NAMALWA (cell line): ENCODE results near the gene LY6G5C.

Experiments
- DNase-seq: peaks from one replicate; pipeline ENCODE4 v3.0.0-alpha.2; 2015; ENCODE audit warnings: low spot score

LY6G5C gene

DNA sequence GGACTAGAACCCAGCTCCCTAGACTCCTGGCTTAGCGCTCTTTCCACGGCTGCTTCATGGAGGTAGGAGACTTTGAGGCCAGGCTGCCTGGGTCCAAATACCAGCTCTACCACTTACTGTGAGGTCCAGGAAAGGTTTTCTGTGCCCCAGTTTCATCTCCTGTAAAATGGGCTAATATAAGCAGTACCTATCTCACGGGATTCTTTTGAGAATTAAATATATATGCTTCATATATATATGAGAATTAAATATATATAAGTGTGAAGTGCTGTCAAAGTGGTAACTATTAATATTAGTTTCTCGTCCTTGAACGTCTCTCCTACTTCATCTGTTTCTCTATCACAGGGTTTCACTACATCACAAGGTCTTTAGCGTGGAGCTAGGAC lies 10.2 kb upstream of the LY6G5C start:
- DNase-seq, result no peak

DNA sequence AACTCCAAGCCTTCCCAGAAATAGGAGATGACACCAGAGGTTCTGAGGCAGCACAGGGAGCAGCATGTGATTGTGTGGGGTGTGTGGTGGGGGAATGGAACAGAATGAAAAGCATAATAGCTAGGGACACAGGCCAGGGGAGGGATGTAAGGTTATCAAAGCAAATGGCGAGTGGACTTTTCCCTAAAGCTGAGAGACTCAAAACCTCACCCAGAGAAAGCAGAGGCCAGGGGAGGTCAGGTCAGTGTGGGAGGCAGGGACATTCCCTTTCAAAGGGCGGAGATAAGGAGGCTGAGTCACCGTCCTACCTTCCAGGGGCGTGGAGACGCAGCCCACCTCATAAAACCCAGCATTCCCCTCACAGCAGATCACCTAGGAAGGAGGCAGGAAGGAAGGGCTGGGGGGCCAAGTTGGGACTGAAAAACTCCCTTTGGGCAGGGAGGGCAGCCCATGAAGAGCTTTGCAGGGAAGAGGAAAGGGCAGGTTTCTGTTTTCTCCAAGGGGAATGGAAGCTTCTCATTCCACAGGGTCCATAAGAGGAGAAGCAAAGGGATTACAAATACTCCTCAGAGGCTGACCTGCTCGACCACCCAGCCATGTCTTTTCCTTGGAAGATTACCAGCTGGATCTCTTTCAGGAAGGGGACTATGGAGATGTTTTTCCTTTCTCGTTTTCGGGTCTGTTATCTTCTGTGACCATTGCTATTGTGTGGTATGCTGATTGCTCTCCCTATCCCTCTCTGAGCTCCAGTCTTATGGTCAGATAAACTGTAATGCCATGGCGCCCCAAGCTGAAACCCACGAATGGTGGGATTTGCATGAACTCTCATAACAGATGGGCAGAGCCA lies 9.6 kb upstream of the LY6G5C start:
- no peak for DNase-seq

DNA sequence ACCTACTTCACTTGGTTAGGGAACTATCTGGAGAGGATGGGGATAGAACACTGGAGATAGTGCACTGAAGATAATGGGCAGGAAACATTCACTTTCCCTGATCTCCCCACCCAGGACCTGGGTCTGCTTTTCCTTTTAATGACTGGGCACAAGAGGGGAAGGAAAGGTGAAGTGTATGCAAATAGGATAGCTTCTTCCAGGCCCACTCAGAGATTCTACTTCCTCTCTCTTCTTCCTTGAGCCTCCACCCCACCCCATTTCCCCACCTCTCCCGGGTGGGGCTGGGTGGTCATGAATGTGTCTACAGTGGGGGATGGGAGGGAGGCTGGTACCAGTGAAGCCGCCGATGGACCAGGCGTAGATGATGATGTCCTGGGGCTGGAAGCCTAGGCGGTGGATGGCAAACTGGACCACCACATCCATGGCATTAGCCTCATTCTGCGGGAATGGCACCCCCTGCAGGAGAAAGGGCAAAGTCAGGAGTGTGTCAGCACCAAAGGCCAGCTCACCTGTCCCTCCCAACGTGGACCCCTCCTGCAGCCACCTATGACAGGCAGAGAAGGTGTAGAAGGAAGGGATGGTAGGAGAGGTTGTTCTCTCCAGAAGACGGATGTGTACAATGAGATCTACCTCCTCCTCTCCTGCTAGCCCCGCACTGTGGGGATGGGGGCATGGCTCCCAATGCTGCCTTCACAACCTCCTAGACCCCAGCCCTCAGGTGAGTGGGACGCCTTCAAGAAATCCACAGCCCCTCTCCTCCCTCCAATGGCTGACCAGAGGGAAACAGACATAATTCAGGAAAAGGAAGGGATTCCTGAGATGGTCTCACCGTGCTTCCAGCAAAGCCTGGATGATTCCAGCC lies 8.6 kb upstream of the LY6G5C start:
- no peak for DNase-seq

DNA sequence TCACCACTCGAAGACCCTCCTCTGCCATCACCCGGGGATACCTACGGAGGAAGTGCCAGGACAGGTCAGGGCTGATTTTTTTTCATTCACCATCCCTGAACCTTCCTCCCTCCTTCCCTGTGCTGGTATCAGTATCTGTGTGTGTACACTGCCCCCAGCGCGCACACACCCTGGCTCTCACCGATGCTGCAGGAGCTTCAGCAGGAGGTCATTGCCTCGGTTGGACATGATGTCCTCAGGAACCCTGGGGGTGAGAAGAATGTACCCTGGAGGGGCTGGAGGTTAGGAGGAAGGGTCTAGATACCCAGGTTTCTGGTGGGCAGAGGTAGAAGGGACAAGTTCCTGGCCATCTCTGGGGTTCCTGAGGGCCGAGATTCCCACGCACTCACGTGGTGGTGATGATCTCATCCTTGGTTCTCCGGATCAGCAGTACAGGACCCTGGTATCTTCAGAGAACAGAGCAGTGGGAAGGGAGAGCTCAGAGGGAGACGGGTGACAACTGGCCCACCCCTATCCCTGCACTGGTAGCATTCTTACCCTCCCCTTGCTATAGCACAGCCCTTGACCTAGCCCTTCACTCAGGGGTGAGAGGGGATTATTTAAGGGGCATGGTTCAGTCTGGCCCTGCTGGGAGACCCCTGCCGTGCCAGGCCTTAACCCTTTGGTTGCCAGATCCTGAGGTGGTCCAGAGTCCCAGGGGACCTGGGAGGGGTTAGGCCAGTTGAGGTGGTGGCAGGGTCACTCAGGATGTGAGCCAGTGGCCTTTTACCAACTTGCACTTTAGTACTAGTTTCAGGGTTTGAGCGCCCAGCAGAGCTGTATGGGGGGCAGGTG lies 7.2 kb upstream of the LY6G5C start:
- no peak for DNase-seq

DNA sequence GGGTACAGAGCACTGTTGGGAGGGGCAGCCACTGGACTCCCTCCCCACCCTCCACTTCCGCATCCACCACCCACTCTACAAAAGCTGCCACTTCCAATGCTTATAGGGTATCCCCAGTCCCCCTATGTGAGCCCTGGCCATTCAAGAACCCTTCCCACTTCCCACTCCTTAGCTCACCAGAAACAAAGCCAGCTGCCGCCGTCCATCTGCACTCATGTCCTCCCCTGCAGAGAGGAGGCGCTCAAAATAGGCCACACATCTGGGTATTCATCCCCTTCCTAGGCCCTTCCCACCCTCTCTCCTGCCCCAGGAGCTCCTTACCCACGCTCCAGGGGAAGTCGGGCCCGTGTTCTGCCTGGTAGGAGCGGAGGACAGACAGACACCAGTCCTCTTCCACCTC lies 6.5 kb upstream of the LY6G5C start:
- DNase-seq, result no peak

DNA sequence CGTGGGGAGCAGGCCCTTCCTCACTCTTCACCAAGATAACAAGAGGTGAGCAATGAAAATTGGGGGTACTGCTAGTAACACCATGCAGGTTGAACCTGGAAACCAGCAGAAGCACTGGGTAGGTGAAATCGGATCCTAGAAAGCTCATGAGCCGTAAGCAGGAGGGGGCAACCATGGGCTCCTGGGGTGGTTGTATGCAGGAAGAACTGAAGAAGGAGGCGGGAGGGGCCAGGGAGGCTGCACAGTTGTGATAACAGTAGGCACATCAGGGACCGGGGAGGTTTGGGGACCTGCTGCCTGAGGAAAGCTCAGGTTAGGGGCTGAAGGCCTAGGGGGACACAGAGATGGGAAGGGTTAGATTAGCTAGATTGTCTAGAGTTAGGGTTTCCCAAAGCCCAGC lies 5.6 kb upstream of the LY6G5C start:
- DNase-seq, result no peak

DNA sequence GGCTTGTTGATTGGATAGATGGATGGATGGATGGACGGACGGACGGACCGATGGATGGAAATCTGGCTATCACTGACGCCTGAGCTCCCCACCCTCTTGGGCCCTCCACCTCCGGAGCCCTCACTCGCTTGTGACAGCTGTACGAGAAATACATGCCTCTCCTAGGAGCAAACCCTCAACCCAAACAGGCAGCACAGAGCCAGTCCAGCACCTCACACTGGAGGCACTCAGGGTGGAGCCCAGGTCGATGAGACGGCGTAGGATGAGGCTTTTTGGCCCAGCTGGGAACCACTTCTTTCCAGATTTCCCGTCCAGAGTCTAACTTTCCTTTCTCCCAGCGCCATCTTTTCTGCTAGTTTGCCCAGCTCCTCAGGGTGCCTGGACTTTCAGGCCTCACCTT lies 2.7 kb upstream of the LY6G5C start:
- DNase-seq, result no peak

DNA sequence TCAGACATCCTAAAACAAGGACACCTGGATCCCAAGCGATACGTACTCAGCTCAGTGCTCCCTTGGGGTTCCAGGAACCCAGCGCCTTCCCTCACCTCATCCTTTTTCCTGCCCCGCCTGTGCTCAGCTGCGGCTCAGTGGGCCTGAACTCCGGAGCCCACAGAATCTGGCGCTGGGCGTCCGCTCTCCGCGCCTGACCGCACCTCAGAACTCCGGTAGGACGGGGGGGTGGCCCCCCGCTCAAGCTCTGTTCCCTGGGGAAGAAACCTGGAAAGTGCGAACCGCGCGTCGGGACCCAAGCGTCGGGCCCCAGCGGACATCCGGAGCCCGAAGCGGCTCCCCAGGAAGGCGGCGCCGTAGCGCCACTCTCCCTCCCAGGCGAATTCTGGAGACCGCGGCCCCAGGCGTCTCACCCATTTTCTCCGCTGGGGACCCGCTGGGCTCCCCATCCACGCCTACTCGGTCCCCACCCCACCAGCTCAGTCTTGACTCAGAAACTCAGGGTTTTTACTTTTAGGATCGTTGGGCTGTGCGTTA lies 336 bp upstream of the LY6G5C start:
- no peak for DNase-seq

DNA sequence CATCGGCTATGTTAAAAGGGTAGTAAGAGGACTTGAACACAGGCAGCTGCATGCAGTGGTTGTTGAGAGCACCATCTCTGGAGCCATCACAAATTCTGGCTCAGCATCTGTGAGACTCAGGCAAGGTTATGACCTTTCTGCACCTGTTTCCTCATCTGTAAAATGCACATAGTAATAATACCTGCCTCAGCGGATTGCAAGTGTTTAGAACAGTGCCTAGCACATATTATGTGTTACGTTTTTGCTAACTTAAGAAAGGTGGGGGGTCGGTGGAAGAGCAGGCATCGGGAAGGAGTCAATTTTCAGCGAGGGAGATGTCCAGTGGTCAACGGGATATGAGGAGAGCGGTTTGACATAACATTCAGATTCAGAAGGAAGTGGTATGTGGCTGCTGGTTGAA lies 2.9 kb downstream of the LY6G5C start:
- no peak for DNase-seq

DNA sequence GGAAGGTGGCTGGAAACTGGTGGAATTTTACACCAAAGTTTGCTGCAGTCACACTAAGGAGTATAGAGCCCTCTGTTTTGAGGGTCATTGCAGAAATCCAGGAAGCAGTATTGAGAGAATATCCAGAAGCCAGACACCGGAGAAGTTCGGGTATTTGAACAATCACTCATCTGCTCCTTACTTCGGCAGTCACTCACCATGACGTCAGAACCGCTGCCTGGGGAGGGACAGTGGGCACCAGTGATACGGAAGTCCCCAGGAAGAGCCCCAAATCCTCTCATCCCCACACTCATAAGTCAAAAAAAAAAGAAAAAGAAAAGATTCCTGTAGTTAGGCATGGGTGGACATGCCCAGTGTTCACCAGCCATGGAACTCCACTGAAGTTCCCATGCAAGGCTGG lies 4.0 kb downstream of the LY6G5C start:
- no peak for DNase-seq

DNA sequence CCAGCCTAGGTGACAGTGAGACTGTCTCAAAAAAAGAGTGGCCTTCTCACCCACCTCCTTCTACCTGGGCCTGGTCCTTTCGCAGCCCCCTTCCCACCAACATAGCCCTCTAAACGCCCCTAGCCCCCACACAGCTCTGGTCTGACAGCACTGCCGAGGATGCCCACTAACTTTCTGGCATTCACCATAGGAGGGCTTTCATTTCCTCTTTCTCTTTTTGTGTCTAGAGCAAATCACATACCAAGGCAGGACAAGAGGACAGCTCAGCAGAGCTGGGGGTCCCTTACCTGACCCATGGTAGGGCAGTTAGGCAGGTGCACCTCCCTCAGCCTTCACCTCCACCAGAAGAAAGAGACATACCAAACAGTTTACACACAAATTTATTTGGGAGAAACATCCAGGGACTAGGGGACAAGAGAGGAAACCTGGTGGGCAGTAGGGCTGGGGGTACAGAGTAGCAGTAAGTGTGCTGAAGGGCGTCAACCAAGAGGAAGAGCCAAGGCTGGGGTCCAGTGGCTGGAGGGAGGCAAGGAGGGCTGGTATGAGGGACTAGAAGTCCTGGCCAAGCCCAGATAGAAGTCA lies 4.5 kb downstream of the LY6G5C start:
- peak; percentile 29 for DNase-seq

DNA sequence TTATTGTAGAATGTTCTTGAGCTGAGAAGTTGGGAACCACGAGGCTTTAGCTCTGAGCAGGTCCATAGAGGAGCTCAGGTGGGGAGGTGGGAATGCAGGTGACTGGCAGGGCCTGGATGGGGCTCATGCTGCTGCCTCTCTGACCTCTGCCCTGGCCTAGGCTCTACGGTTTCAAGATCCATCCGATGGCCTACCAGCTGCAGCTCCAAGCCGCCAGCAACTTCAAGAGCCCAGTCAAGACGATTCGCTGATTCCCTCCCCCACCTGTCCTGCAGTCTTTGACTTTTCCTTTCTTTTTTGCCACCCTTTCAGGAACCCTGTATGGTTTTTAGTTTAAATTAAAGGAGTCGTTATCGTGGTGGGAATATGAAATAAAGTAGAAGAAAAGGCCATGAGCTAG lies 11.2 kb downstream of the LY6G5C start, which contains the start of gene LY6G5B:
Gene LY6G5B, plus strand, starts transcription at position 301 of the 400 bp plus-strand sequence. CDS start 975 bp downstream, outside the sequence.
- no peak for DNase-seq

DNA sequence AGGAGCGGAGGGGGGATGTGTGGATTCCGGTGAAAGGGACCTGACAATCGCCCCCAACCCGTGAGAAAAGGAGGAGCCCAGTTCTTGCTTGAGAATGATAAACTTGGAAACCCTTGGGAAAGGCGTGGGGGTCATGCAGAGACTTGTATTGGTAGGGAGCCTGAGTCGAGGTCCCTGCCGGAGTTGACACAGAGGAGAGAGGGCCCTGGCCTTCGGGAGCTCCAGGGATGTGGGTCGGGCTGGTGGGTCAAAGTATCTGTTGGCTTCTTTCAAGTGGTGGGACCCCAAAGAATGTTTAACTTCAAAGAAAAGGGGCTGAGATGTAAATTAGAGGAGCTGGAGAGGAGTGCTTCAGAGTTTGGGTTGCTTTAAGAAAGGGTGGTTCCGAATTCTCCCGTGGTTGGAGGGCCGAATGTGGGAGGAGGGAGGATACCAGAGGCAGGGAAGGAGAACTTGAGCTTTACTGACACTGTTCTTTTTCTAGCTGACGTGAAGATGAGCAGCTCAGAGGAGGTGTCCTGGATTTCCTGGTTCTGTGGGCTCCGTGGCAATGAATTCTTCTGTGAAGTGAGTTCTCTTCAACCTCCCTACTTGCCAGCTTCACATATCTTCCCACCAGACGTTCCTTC lies 14.4 kb downstream of the LY6G5C start:
- no peak for DNase-seq

DNA sequence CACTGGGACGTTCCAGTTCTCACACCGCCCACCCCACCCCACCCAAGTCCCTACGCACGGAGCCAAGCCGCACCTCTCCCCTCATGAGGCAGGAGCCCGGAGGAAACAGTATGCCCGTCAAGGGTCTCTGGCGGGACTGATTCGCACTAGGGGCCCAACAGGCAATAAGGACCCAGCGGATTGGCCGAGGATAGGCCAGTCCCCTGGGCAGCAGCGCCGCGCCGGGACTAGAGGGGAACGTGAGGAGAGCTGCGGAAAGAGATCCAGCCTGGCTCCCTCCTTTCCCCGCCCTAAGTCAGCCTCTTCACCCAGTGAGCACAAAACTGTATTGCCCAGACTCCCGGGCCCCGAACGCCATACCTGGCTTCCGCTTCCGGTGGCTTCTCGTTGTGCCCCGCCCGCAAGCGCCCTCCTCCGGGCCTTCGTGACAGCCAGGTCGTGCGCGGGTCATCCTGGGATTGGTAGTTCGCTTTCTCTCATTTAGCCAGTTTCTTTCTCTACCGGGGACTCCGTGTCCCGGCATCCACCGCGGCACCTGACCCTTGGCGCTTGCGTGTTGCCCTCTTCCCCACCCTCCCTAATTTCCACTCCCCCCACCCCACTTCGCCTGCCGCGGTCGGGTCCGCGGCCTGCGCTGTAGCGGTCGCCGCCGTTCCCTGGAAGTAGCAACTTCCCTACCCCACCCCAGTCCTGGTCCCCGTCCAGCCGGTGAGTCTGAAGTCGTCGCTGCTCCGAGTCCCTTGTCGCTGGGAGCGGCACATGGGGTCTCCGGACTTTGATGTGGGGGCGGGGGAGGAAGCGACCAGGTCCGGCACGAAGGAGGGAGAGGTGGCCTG lies 15.1 kb downstream of the LY6G5C start, which contains the start of gene CSNK2B:
Gene CSNK2B, plus strand, starts transcription at position 580 of the 836 bp plus-strand sequence. CDS start 752 bp downstream, outside the sequence.
- DNase-seq, result peak; percentile 99

DNA sequence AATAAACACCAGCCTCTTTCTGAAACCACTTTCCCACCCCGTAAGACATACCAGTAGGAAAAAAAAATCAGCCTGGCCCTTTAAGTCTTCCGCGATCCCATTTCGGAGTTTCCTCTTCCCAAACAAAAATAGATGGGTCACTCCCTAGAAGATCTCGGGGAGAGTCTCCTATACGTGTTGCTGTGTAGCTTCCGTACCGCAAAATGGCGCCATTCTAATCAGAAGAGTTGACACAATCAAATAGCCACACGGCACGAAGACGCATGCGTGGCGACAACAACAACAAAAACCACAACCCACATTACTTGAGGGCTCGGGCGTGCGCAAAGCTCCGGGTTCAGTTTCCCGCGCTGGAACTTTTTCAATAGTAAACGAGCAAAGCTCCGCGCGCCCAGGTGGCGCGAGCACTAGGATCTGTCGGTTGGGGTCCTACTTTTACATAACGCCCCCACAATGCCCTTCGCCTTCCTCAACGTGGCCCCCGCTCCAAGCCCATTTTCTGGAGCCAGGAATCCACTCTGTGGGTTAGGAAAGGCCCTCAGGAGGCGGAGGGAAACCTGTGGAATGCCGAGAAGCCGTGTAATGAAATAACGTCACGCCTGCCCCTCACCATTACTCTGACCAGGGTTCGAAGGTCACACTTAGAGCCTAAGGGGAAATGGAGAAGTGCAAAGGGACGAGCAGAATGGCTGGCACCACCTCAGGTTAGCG lies 15.9 kb downstream of the LY6G5C start, which contains the start of gene GPANK1:
Gene GPANK1, minus strand, starts transcription at position 208 of the 711 bp plus-strand sequence. CDS start 519 bp downstream, outside the sequence.
- peak; percentile 97 for DNase-seq

DNA sequence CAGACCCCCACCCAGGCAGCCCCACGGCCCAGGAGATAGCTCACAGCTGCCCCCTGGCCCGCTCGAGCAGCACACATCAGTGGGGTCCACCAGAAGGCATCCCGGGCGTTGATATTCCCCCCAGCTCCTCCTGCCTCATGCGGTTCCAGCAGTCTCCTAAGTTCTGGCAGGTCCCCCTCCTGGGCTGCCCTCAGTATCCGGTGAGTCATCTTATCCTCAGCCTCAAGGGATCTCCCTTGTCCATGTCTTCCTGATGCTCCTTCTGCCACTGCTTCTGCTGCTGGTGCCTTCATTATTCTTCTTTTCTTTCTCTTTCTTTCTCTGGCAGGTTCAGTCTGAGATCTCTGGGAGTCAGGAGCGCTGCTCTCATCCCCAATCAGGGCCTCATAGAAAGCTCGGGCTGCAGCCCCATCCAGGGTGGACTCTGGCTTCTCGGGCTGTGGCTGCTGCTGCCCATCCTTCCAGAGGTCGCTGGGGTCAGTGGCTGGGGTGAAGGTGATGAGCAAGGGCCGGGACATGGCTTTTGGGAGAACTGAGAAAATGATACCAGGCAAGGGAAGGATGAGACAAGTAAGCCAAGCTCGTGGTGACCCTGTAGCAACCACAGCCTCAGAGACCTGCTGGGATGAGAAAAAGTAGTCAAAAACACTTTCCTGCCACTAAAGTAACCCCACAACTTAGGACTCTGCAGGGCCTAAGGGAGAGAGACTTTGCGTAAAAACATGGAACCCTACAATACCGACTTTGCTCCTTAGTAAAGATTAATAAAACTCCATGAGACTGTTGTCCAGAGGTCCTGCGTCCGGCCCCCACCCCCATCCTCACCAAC lies 16.7 kb downstream of the LY6G5C start:
- DNase-seq, result peak; percentile 23

DNA sequence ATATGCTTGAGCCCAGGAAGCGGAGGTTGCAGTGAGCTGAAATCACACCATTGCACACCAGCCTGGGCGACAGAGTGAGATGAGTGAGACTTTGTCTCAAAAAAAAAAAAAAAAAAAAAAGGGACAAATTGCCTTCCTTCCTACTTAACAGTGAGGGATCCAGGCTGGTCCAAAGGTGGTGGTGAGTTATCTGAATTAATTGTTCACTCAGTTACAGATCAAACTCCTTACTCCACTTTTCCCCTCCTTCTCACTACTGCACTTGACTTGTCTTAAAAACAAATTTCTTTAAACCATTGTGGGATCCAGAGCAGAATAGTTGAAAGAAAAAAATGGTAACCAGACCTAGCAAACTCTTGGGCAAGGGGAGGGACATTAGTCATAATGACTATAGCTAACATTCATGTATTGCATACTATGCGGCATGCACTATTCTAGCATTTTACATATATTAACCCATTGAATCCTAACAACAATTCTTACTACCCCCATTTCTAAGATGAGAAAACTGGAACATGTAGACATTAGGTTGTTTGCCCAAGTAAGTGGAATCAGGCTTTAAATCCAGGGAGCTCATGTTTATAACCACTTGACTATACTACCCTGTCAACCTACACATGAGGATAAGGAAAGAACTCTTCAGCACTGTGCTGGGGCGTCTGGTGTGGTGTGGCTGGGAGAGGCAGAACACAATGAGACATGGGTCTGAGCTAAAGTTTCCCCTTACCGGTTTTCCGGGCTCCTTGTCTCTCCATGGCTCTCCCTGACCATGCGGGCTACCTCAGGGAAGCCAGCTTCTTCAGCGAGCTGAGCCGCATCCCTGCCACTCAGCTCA lies 17.5 kb downstream of the LY6G5C start:
- peak; percentile 24 for DNase-seq
